ENCODE measurements around the gene GPHN.

GPHN gene

GRCh38 chr14:66511849-66512248 lies 3.9 kb downstream of the GPHN start:
- H3K4me3 ChIP-seq (ENCODE audit: low read depth in 1 of 2, low read length in 1 of 2): no peak overlapping the region
- no peak overlapping the region for H3K27ac ChIP-seq

GRCh38 chr14:66514213-66514612 lies 6.3 kb downstream of the GPHN start:
- no peak for TF ChIP-seq CTCF (IDR thresholded peaks at IDR 0.05)
- H3K27me3 ChIP-seq: peaks cover 37% of the 10 kb centered on the region
- peaks cover 12 to 16% of the 10 kb centered on the region in 2 experiments for H3K4me1 ChIP-seq (ENCODE audit: control insufficient read depth in 1 of 2, insufficient read depth in 1 of 2, low read depth in 1 of 2, low read length in 1 of 2)
- H3K4me3 ChIP-seq (ENCODE audit: low read depth in 1 of 2, low read length in 1 of 2): no peak overlapping the region
- H3K36me3 ChIP-seq: no peaks in the 10 kb centered on the region
- no peak overlapping the region for H3K27ac ChIP-seq
- H3K9me3 ChIP-seq: no peaks in the 10 kb centered on the region

More at GRCh38 chr14:66511849-66512248, 3.9 kb downstream of the GPHN start:
- no peaks in the 10 kb centered on the region for H3K9me3 ChIP-seq
- H3K27me3 ChIP-seq: peaks cover 48% of the 10 kb centered on the region
- TF ChIP-seq CTCF (IDR thresholded peaks at IDR 0.05): no peak
- peaks cover 28 to 38% of the 10 kb centered on the region in 2 experiments for H3K4me1 ChIP-seq (ENCODE audit: control insufficient read depth in 1 of 2, insufficient read depth in 1 of 2, low read depth in 1 of 2, low read length in 1 of 2)
- H3K36me3 ChIP-seq: no peaks in the 10 kb centered on the region

GRCh38 chr14:66530526-66530925 lies 22.6 kb downstream of the GPHN start:
- TF ChIP-seq CTCF (IDR thresholded peaks at IDR 0.05): no peak
- Histone ChIP-seq H3K27ac (no peak overlapping the region), H3K27me3 (no peaks in the 10 kb centered on the region), H3K4me1 (ENCODE audit: control insufficient read depth in 1 of 2, insufficient read depth in 1 of 2, low read depth in 1 of 2, low read length in 1 of 2) (no peaks in the 10 kb centered on the region), H3K36me3 (no peaks in the 10 kb centered on the region), H3K9me3 (no peaks in the 10 kb centered on the region), H3K4me3 (ENCODE audit: low read depth in 1 of 2, low read length in 1 of 2) (no peak overlapping the region)

- TF ChIP-seq CTCF (IDR thresholded peaks at IDR 0.05): no peak
- H3K4me3 ChIP-seq (ENCODE audit: low read depth in 1 of 2, low read length in 1 of 2): no peak overlapping the region
Measured at GRCh38 chr14:66539034-66539433, 31.1 kb downstream of the GPHN start.

GRCh38 chr14:66540038-66540437 lies 32.1 kb downstream of the GPHN start:
- H3K4me1 ChIP-seq (ENCODE audit: control insufficient read depth in 1 of 2, insufficient read depth in 1 of 2, low read depth in 1 of 2, low read length in 1 of 2): no peaks in the 10 kb centered on the region
- H3K27me3 ChIP-seq: no peaks in the 10 kb centered on the region
- H3K36me3 ChIP-seq: no peaks in the 10 kb centered on the region
- H3K27ac ChIP-seq: no peak overlapping the region
- H3K4me3 ChIP-seq (ENCODE audit: low read depth in 1 of 2, low read length in 1 of 2): no peak overlapping the region
- no peaks in the 10 kb centered on the region for H3K9me3 ChIP-seq
- TF ChIP-seq CTCF (IDR thresholded peaks at IDR 0.05): no peak

More at GRCh38 chr14:66539034-66539433, 31.1 kb downstream of the GPHN start:
- Histone ChIP-seq H3K9me3 (no peaks in the 10 kb centered on the region), H3K27me3 (no peaks in the 10 kb centered on the region), H3K27ac (no peak overlapping the region), H3K4me1 (ENCODE audit: control insufficient read depth in 1 of 2, insufficient read depth in 1 of 2, low read depth in 1 of 2, low read length in 1 of 2) (no peaks in the 10 kb centered on the region), H3K36me3 (no peaks in the 10 kb centered on the region)

- no peak overlapping the region for H3K4me3 ChIP-seq (ENCODE audit: low read depth in 1 of 2, low read length in 1 of 2)
- no peaks in the 10 kb centered on the region for H3K9me3 ChIP-seq
- H3K27ac ChIP-seq: no peak overlapping the region
- H3K36me3 ChIP-seq: no peaks in the 10 kb centered on the region
- H3K4me1 ChIP-seq (ENCODE audit: control insufficient read depth in 1 of 2, insufficient read depth in 1 of 2, low read depth in 1 of 2, low read length in 1 of 2): no peaks in the 10 kb centered on the region
- no peaks in the 10 kb centered on the region for H3K27me3 ChIP-seq
- TF ChIP-seq CTCF (IDR thresholded peaks at IDR 0.05): no peak
Measured at GRCh38 chr14:66541627-66542026, 33.7 kb downstream of the GPHN start.
